HepG2 (cell line): ENCODE measurements around the gene NTSR2. TPM values are rescaled to one million over a fixed set of nuclear protein-coding genes. Genes with fewer than 3 reads are reported as not detected.

Experiments used
- ATAC-seq: fragments of 200-7000 bp; cut with Tn5 transposase; 3 replicates; pipeline ENCODE4 v1.9.1; 2020; ENCODE audit warnings: mild to moderate bottlenecking, moderate library complexity
- BruUV-seq: library from RNA; stranded (reverse); fragments of 400-500 nt; replicated peaks from 2 replicates; lab custom pipeline; 2021; lab: Mats Ljungman, UMichigan
- CTCF ChIA-PET: fragments of 300-600 bp; formaldehyde crosslinking; extraction: SDS; loops from one replicate; lab custom pipeline; 2021; ENCODE audit warnings: low total read pairs, inconsistent platforms, low intra/inter-chr PET ratio; lab: Yijun Ruan, JAX
- POLR2A ChIA-PET: fragments of 350-600 bp; sonication (Branson Sonifier 250); formaldehyde crosslinking; loops from one replicate; lab custom pipeline; 2020; ENCODE audit warnings: antibody characterized with exemption, inconsistent platforms; lab: Yijun Ruan, JAX
- DNase-seq: peaks from one replicate; pipeline ENCODE4 v3.0.0-alpha.2; 2015; ENCODE audit warnings: low spot score
- FAIRE-seq: peaks from 3 replicates; lab custom pipeline; 2011; peaks lifted over from hg19 to GRCh38; lab: Jason Lieb, UNC
- H2AFZ ChIP-seq: one replicate; pipeline ENCODE4 v1.6.1; 2011; ENCODE audit warnings: low read length, inconsistent platforms
- H3K27ac ChIP-seq: fragments of 300-600 bp; 3 replicates; pipeline ENCODE4 v1.8.0; 2011; ENCODE audit warnings: mixed run types, mild to moderate bottlenecking, mixed read lengths, low read length, inconsistent platforms; ENCODE audit not compliant: insufficient read depth; ENCODE audit errors: extremely low read length
- H3K27me3 ChIP-seq, 2 experiments: fragments of 200-600 bp in 1 of 2; 2 replicates in 1 of 2; 3 replicates in 1 of 2; pipeline versions ENCODE4 v1.6.0 to v1.8.0; 2011; ENCODE audit warnings: low read length in 2 of 2, mild to moderate bottlenecking in 2 of 2, moderate library complexity in 2 of 2, inconsistent platforms in 1 of 2; ENCODE audit not compliant: insufficient read depth in 2 of 2, control insufficient read depth in 1 of 2
- H3K36me3 ChIP-seq, 2 experiments: fragments of 200-600 bp in 1 of 2; replicated peaks in 1 of 2; 2 replicates in 1 of 2; 3 replicates in 1 of 2; pipeline versions ENCODE4 v1.5.1 to v1.8.0; 2011; ENCODE audit warnings: low read length in 2 of 2, inconsistent platforms in 1 of 2; ENCODE audit not compliant: insufficient read depth in 2 of 2, control insufficient read depth in 1 of 2
- H3K4me1 ChIP-seq: 2 replicates; pipeline ENCODE4 v1.5.1; 2012; ENCODE audit warnings: low read length, inconsistent platforms; ENCODE audit not compliant: insufficient read depth
- H3K4me2 ChIP-seq: 2 replicates; pipeline ENCODE4 v1.6.0; 2011; ENCODE audit warnings: low read depth, low read length, inconsistent platforms
- H3K4me3 ChIP-seq, 3 experiments: fragments of 200-600 bp in 1 of 3; sonication (generic), shearing (Covaris generic) in 1 of 3; replicated peaks in 1 of 3; 2 replicates each; pipeline ENCODE4 v1.5.1; 2011 to 2016; ENCODE audit warnings: low read length in 3 of 3, inconsistent platforms in 2 of 3, low read depth in 2 of 3, mild to moderate bottlenecking in 2 of 3, control low read depth in 1 of 3, mixed read lengths in 1 of 3; ENCODE audit not compliant: insufficient read depth in 1 of 3
- H3K79me2 ChIP-seq: one replicate; pipeline ENCODE4 v1.6.1; 2011; ENCODE audit warnings: low read length, inconsistent platforms; ENCODE audit not compliant: insufficient read depth
- H3K9ac ChIP-seq: 2 replicates; pipeline ENCODE4 v1.6.0; 2011; ENCODE audit warnings: mild to moderate bottlenecking, low read depth, low read length, inconsistent platforms; ENCODE audit not compliant: insufficient read depth
- H3K9me3 ChIP-seq: 2 replicates; pipeline ENCODE4 v1.5.1; 2012; ENCODE audit warnings: mild to moderate bottlenecking, low read length
- H4K20me1 ChIP-seq: 2 replicates; pipeline ENCODE4 v1.6.0; 2011; ENCODE audit warnings: inconsistent platforms, mild to moderate bottlenecking, low read length, moderate library complexity; ENCODE audit not compliant: insufficient read depth
- CENPT ChIP-seq: sonication (generic); formaldehyde crosslinking; IDR thresholded peaks from 2 replicates; pipeline ENCODE4 v1.8.0; 2022; ENCODE audit warnings: low read depth, mild to moderate bottlenecking, moderate library complexity, missing genetic modification reagents
- EP300 ChIP-seq, 3 experiments: sonication (generic) in 1 of 3; formaldehyde crosslinking in 1 of 3; IDR thresholded peaks; 2 replicates each; pipeline versions ENCODE4 v1.5.1 to v1.6.1; 2011 to 2020; ENCODE audit warnings: low read depth in 2 of 3, low read length in 2 of 3, borderline replicate concordance in 1 of 3, improper control_type of control experiment in 1 of 3, mild to moderate bottlenecking in 1 of 3, missing genetic modification reagents in 1 of 3, moderate library complexity in 1 of 3
- FLYWCH1 ChIP-seq: sonication (generic); formaldehyde crosslinking; IDR thresholded peaks from 2 replicates; pipeline ENCODE4 v1.8.1; 2023; ENCODE audit warnings: mild to moderate bottlenecking, missing genetic modification reagents
- FOXP4 ChIP-seq: sonication (generic); formaldehyde crosslinking; IDR thresholded peaks from 2 replicates; pipeline ENCODE4 v1.4.0; 2020; ENCODE audit warnings: missing genetic modification reagents
- HDAC6 ChIP-seq: fragments of 200-600 bp; sonication (generic); IDR thresholded peaks from 2 replicates; pipeline ENCODE4 v1.7.0; 2017; ENCODE audit warnings: mild to moderate bottlenecking, antibody characterized with exemption, low read length, low read depth
- HIC2 ChIP-seq: sonication (generic); formaldehyde crosslinking; IDR thresholded peaks from 2 replicates; pipeline ENCODE4 v1.9.0; 2022; ENCODE audit warnings: low read depth, missing genetic modification reagents
- PAX8 ChIP-seq: sonication (generic); formaldehyde crosslinking; IDR thresholded peaks from 2 replicates; pipeline ENCODE4 v1.8.0; 2022; ENCODE audit warnings: mild to moderate bottlenecking, missing genetic modification reagents, borderline replicate concordance
- PRMT3 ChIP-seq: sonication (generic); formaldehyde crosslinking; IDR thresholded peaks from 2 replicates; pipeline ENCODE4 v1.8.1; 2022; ENCODE audit warnings: low read depth, mild to moderate bottlenecking, moderate library complexity, missing genetic modification reagents, borderline replicate concordance
- TBX3 ChIP-seq: fragments of 450-650 bp; IDR thresholded peaks from 2 replicates; pipeline ENCODE4 v1.6.1; 2017; ENCODE audit warnings: antibody characterized with exemption, mild to moderate bottlenecking, inconsistent platforms, borderline replicate concordance
- ZMAT3 ChIP-seq: sonication (generic); formaldehyde crosslinking; conservative IDR thresholded peaks from 2 replicates; pipeline ENCODE4 v1.7.0; 2021; ENCODE audit warnings: missing genetic modification reagents
- ZNF557 ChIP-seq: sonication (generic); formaldehyde crosslinking; IDR thresholded peaks from 2 replicates; pipeline ENCODE4 v1.4.0; 2020; ENCODE audit warnings: missing genetic modification reagents
- ZNF558 ChIP-seq: sonication (generic); formaldehyde crosslinking; IDR thresholded peaks from 2 replicates; pipeline ENCODE4 v1.9.0; 2022; ENCODE audit warnings: mild to moderate bottlenecking, missing genetic modification reagents, borderline replicate concordance
- ZNF572 ChIP-seq: sonication (generic); formaldehyde crosslinking; IDR thresholded peaks from 2 replicates; pipeline ENCODE4 v1.5.1; 2020; ENCODE audit warnings: mild to moderate bottlenecking, missing genetic modification reagents
- ZNF615 ChIP-seq: sonication (generic); formaldehyde crosslinking; IDR thresholded peaks from 2 replicates; pipeline ENCODE4 v1.5.0; 2020; ENCODE audit warnings: mild to moderate bottlenecking, missing genetic modification reagents, borderline replicate concordance
- ZNF770 ChIP-seq: sonication (generic); formaldehyde crosslinking; IDR thresholded peaks from 2 replicates; pipeline ENCODE4 v1.5.0; 2020; ENCODE audit warnings: mild to moderate bottlenecking, missing genetic modification reagents
- WGBS: methylation state at CpG from one replicate; pipeline ENCODE4 v1.1.6; 2017; ENCODE audit warnings: low lambda C conversion rate; 5-methylcytosine and 5-hydroxymethylcytosine counted together
- in situ Hi-C: cut with HindIII; loops from 2 replicates; pipeline ENCODE4 v1.10.0; 2017; ENCODE audit warnings: low pct_unique_long_range_greater_than_20kb; ENCODE audit not compliant: extremely low pct_ligation_motif_present
- intact Hi-C: fragments of 100-400 bp; cut with micrococcal nuclease; formaldehyde crosslinking; loops from one replicate; pipeline ENCODE4 v1.10.0; 2022; ENCODE audit not compliant: unreplicated experiment
- polyA plus RNA-seq, 8 experiments: library from polyadenylated mRNA; depleted of rRNA in 3 of 8; stranded (reverse) in 7 of 8; unstranded in 1 of 8; fragments of >200 nt; fragmentation: Illumina TruSeq in 4 of 8; extraction: Trizol in 4 of 8; gene quantifications; 2 replicates each; pipeline versions ENCODE4 v1.2.1 to v1.2.3, GENCODE V29; 2011 to 2016; ENCODE audit warnings: low read depth in 4 of 8, missing spikeins in 1 of 8, mixed read lengths in 1 of 8; ENCODE audit not compliant: insufficient read depth in 1 of 8
- total RNA-seq, 5 experiments: library from RNA; depleted of rRNA; stranded (reverse); fragments of >200 nt; fragmentation: Illumina TruSeq; extraction: Trizol; gene quantifications; 2 replicates each; pipeline ENCODE4 v1.2.3, GENCODE V29; 2016; ENCODE audit warnings: low read depth in 1 of 5

NTSR2 gene
- total and polyA plus RNA-seq, 2 of the 13 experiments (the other 11 are each of a cell fraction or from before 2014, with no cell fraction given): not detected

DNA sequence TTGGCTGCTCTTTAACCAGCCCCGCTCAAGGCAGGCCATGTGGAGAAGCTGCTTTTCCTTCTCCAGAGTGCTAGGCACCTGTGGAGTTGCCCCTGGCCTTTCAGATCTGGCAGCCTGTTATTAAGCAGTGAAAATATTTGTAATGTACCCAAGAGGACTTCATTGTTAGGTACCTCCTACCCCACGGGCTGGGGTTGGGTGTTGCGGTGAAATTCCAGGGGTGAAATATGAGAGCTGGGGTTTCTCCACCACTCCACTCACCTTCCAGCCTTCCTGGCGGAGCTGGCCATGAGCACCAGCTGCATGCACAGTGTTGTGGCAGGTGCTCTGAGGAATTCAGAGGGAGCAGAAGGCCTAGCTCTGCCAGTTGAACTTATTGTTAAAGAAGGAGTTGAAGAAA, 39.1 kb downstream of the NTSR2 start:
- Histone ChIP-seq H4K20me1 (no peaks in the 10 kb centered on the region; the same call in 1 of the 2 replicates), H2AFZ (no peak overlapping the region), H3K4me3 (no peak overlapping the region)
- TF ChIP-seq ZNF770 (no peak), ZNF615 (CRISPR knock-in tag) (no peak), TBX3 (no peak), ZMAT3 (CRISPR knock-in tag) (no peak), FLYWCH1 (no peak), PAX8 (no peak), PRMT3 (CRISPR knock-in tag) (no peak), EP300 (IDR thresholded peaks at IDR 0.05; ENCODE audit: low read depth in 2 of 2, low read length in 2 of 2) (no peak), EP300 (CRISPR knock-in tag; IDR thresholded peaks at IDR 0.05; ENCODE audit: borderline replicate concordance) (no peak), ZNF572 (CRISPR knock-in tag) (no peak), HIC2 (CRISPR knock-in tag) (no peak), HDAC6 (no peak), ZNF558 (CRISPR knock-in tag) (no peak), ZNF557 (no peak), CENPT (CRISPR knock-in tag) (no peak), FOXP4 (no peak)
- TF ChIP-seq, all 625 proteins: peak for 0
- CTCF ChIA-PET: no interaction called here
- no peak overlapping the region for H3K9ac ChIP-seq
- H3K36me3 ChIP-seq: peaks cover 75 to 97% of the 10 kb centered on the region in 2 experiments
- FAIRE-seq: no peak
- H3K9me3 ChIP-seq: no peaks in the 10 kb centered on the region
- no peak overlapping the region for H3K4me2 ChIP-seq
- no peak for ATAC-seq
- POLR2A ChIA-PET: no interaction called here
- WGBS: 97% methylated on average over 4 of the region's 4 CpGs
- no peak overlapping the region for H3K27ac ChIP-seq
- BruUV-seq: no TSS peak
- no peaks in the 10 kb centered on the region for H3K79me2 ChIP-seq
- intact Hi-C loops (no loop called here), in situ Hi-C loops (no loop called here)
- DNase-seq: no peak
- H3K4me1 ChIP-seq: no peaks in the 10 kb centered on the region
- no peaks in the 10 kb centered on the region for H3K27me3 ChIP-seq
